HG03575 (cell line): ENCODE results near the gene CRYBG2.
A peak's percentile ranks its signal among the peaks of the same experiment; 100 is the strongest.
"Not testable (repeated sequence)": the region's sequence is repeated elsewhere in the genome, so short reads cannot be mapped to it uniquely, and the experiment has no call there.

Experiments used
- ATAC-seq: cut with Tn5 transposase; IDR thresholded peaks from one replicate; pipeline ENCODE4 v1.9.1; 2021; ENCODE audit not compliant: unreplicated experiment, insufficient number of reproducible peaks, low FRiP score; ENCODE audit errors: extremely low read depth

CRYBG2 gene

DNA sequence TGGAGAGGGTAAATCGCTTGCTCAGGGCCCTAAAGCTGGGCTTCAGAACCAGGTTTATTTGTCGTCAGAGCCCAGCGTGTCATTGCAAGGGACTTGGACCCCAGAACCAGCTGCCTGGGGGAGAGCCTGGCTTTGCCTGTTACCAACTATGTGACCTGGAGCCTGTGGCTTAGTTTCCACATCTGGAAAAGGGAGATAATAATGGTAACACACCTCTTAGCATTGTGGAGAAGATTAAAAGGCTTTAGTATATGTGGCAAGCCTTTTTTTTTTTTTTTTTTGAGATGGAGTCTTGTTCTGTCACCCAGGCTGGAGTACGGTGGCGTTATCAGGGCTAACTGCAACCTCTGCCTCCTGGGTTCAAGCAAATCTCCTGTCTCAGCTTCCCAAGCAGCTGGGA is 23.7 kb downstream of the CRYBG2 start:
- ATAC-seq = no peak

DNA sequence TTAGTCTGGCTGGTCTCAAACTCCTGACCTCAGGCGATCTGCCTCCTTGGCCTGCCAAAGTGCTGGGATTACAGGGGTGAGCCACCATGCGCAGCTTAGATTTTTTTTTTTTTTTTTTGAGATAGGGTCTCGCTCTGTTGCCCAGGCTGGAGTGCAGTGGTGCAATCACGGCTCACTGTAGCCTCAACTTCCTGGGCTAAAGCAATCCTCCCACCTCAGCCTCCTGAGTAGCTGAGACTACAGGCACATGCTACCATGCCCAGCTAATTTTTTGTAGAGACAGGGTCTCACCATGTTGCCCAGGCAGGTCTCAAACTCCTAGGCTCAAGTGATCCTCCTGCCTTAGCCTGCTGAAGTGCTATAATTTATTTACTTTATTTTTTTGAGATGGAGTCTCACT is 24.6 kb downstream of the CRYBG2 start:
- ATAC-seq = not testable (repeated sequence)

DNA sequence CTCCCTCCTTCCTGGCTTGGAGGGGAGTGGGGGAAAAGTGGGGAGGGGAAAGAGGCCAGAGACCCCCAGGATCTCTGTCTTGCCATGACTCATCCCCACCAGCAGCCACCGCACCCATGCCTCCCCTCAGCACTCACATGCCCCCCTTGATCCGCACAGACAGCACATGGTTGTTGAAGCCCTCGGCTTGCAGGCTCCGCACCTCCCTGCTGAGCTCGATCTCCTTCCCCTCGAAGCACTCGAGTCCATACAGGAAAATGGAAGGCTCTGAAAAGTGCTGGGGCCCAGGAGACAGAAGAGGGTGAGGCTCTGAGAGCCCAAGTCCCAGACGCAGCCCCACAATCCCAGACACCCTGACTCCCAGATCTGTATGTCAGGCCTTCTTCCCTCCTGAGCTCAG is 25.3 kb downstream of the CRYBG2 start:
- ATAC-seq = no peak

DNA sequence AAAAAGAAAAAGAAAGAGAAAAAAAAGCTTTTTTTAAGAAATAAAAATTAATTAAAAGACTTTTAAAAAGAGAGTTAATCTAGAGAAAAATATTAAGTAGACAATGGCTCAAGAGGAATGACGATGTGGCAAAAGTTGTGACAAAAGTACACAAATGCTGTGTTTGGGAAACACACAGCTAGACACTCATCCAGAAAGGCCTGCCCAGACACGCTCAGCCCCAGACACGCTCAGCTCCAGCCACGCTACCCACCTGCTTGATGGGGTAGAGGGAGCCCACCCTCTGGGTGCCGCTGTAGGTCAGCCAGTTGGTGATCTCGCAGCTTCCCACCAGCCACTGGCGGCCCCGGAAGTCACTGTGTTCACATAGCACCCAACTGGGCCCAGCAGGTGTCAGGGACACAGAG is 26.0 kb downstream of the CRYBG2 start:
- no peak for ATAC-seq

DNA sequence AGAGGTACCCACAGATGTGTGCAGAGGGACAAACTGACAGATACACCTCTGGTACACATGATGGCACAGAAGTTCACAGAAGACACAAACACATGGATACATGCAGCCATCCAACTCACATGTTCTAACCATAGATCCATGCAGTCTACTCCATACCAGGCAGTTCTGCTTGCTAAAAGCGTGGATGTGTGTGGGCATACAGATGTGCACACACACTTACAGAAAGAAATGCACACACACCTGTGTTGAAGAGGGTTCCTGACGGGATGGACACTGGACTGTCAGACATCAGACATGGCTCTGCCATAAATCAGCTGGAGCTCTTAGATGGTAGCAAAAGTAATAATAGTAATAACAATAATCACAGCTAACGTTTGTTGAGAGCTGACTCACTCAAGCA is 29.4 kb downstream of the CRYBG2 start:
- no peak for ATAC-seq

DNA sequence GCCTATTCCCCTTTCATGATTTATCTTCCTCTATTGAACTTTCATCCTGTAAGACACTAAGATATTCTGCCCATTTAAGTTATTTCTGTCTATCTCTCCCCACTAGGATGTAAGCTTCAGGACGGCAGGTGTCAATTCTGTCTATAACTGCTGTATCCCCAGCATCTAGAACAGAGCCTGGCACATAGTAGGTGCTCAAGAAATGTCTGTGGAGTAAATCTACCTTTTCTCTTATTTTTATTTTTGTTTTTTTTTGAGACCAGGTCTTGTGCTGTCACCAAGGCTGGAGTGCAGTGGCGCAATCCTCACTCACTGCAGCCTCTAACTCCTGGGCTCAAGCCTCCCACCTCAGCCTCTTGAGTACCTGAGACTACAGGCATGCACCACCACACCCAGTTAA is 30.5 kb downstream of the CRYBG2 start:
- ATAC-seq = no peak

DNA sequence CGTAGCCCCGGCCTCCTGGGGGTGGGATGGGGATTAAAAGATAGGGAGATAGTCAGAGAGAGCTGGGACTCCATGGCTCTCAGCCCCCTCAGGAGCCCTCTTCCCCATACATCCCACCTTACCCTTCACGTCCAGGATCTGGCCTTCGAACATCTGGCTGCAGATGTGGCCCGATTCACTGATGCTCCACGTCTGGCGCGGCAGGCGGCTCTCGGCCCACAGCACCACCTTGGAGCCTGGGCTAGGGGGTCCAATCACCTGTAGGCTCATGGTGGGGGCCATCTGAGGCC is 31.9 kb downstream of the CRYBG2 start:
- no peak for ATAC-seq

DNA sequence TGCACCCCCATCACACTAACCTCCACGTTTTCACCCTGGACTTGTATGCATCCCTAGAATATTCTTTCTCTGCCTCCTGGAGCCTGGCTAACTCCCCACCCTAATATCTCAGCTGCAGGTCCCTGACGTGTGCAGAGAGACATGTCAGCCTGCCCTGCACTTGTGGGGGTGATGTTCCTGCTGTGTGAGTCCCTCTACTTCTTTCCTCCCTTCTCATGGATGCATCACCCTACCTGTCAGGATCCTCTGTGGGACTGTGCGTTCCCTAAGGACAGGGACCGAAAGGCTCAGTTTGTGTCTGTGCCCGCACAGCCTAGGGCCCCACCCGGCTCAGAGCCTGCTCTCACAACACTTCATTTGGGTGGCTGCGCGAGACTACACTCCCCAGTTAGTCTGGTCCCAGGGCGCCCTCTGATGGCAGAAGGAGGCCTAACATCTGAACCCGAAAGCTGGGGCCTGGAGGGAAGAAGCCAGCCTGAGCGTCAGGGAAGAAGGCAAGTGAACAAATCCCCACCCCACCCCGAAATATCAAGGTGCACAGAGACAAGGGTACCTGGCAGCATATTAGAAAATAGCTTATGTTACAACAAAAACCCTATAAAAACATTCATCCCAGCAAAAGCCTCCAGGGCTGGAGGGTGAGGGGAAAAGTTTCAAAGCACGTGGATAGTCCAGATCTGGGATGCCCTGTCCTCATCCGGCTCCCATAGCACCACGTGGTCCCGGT is 32.5 kb downstream of the CRYBG2 start:
- no peak for ATAC-seq

DNA sequence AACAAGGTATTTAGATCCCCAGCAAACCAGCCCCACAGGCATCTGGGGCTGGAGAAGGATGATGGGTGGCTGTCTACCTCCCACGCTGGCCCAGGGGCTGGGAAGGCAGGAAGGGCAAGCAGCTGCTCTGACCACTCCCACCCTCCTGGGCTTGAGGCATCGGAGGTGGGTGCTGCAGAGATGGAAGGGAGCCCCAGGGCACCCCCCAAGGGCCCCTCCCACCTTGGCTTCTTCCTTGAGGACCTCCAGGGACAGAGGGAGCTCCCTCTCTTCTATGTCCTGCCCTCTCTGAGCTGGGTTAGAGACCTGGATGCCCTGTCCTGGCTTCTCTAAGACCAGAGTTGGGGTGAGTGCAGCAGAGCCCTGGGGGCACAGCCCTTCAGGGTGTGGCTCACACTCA is 33.0 kb downstream of the CRYBG2 start:
- ATAC-seq = no peak

DNA sequence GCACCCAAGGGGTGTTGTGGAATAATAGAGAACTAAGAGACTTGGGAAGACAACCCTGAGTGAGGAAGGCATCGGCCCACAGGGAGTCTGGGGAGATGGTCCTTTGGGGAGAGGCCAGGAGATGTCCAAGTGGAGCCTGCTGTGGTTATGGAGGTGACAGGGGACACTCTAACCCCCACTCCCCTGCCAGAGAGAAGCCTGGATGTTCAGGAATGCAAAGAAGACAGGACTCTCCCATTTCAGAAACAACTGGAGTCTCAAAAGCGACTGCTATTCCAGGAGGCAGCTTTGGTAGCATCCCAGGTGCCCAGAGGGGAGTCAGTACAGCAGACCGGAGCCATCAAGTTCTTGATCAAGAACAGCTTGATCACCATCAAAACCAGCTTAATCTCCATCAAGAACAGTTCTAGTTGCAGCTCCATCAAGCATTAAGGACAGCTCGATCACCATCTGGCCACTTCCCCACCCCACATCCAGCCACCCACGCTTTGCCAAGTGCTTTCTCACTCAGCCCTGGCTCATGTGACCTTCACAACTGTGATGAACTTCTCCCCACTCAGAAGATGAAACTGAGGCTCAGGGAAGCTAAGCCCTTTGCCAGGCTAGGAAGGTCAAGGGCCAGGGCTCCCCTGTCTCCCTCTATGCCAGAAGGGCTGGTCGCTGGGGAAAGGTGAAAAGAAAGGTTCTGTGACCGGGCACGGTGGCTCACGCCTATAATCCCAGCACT is 35.4 kb downstream of the CRYBG2 start:
- ATAC-seq = no peak

DNA sequence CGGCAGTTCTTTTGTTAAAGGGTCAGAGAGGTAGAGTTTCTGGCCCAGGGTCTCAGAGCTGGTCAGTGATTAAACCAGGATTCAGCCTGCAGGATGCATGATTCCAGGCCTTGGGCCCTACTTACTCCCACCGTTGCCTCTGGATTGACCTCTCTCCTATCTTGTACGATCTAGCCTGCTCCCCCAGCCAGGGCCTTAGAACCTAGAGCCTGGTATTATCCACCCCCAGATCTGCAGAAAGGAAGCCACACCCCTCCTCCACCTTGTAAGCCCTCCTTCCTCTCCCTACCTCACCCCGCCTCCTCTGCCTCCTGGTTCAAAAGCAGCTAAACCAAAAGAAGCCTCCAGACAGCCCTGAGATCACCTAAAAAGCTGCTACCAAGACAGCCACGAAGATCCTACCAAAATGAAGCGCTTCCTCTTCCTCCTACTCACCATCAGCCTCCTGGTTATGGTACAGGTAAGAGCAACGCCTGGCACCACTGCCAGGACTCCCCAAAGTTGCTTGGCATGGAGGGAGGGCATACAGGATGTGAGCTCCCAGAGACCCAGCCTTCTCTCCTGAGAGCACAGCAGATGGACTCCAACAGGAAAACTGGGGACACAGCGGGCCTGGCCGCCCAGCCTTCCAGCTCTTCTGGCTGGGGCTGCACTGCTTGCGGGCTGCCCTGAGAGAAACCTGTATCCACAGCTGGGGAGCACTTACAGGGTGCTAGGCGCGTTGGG is 36.2 kb downstream of the CRYBG2 start, which contains the start of gene CD52:
Gene CD52, plus strand, starts transcription at position 347 of the 726 bp plus-strand sequence. Its CDS starts 60 bp downstream, at position 407.
- ATAC-seq = no peak

DNA sequence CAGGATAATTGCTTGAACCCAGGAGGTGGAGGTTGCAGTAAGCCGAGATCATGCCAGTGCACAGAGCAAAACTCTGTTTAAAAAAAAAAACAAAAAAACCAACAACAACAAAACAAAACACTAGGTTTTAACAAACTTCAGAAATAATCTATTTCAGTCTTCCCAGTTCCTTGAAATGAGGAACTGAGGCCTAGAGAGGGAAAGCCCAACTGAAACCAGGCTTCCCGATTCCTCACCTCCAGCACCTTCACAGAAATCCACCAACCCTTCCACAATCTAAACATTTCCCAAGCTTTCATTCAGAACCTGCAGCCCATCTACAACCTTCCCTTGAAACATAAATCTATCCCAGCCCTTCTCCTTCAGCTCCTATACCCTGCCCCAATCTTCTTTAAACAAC is 36.8 kb downstream of the CRYBG2 start:
- no peak for ATAC-seq

DNA sequence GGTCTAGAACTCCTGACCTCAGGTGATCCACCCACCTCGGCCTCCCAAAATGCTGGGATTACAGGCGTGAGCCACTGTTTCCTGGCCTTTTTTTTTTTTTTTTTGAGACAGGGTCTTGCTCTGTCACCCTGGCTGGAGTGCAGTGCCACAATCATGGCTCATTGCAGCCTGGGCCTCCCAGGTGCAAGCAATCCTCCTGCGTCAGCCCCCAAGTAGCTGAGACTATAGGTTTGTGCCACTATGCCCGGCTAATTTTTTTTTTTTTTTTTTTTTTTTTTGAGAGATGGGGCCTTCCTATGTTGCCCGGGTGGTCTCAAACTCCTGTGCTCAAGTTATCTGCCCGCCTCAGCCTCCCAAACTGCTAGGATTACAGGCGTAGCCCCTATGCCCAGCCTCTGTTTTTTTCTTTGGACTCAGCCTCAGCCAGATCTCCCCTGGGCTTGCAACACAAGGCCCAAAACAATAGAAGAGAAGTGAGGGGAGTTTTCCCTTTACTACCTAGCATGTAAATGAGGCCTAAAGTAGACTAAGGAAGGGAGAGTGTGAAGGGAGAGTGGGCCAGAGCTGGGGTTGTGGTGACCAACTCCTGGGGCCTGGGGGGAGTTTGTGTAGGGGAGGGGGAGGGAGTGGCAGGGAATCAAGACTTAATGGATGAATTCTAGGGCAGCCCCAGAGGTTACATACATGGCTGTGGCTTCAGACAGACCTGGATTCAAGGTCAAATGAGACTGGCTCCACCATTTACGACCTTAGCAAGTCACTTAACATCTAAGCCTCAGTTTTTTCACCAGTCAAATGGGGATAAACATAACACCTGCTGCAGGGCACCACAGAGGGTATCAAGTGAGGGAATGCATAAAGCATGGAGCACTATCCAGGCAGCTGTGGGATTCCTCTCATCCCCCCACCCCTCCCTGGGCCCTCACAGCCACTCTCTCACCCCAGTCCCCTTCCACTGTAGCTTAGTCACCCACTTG is 37.8 kb downstream of the CRYBG2 start:
- no peak for ATAC-seq

DNA sequence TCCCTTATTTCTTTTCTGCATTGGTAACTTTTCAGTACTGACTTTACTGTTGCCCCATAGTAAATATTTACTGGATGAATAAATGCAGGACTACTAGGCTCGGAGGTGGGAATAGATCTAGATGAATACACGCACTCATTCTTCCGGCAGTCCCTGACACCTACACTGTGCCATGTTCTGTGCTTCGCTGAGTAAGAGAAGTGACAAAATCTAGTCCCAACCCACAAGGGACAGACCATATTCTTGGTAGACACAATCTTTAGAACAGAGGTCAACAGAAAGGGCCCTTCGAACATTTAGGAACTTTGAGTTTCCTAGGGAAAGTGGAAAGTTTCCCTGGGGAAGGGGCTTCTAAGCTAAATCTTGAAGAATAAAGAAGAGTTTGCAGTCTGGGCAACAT is 39.4 kb downstream of the CRYBG2 start:
- no peak for ATAC-seq

DNA sequence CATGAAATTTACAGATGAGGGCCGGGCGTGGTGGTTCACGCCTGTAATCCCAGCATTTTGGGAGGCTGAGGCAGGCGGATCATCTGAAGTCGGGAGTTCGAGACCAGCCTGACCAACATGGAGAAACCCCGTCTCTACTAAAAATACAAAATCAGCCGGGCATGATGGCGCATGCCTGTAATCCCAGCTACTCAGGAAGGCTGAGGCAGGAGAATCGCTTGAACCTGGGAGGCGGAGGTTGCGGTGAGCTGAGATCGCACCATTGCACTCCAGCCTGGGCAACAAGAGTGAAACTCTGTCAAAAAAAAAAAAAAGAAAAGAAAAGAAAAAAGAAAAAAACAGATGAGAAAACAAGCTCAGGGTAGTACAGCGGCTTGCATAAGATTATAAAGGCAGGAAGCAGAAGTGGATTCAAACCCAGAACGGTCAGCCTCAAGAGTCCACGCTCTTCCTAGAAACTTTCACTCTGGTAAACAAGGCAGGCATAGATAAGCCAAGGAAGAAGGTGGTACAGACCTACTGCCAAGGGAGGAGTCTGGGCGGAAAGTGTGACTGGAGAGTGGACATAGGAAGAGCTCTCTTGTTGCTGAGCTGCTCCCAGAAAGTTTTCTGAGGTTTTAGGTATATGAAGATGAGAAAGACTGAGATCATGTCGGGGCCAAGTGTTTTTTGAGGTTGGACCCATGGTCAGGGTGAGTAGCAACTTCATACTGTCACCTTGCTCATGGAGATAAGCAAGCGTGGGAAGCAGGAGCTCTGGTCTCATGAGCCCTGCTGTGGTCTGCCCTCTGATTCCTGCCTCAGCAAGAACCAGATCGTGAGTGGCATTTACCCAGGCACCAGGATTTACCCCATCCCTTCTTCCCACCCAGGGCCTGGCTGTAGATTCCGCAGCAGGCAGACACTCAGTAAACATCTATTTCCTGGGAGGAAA is 45.7 kb downstream of the CRYBG2 start:
- ATAC-seq = not testable (repeated sequence)

DNA sequence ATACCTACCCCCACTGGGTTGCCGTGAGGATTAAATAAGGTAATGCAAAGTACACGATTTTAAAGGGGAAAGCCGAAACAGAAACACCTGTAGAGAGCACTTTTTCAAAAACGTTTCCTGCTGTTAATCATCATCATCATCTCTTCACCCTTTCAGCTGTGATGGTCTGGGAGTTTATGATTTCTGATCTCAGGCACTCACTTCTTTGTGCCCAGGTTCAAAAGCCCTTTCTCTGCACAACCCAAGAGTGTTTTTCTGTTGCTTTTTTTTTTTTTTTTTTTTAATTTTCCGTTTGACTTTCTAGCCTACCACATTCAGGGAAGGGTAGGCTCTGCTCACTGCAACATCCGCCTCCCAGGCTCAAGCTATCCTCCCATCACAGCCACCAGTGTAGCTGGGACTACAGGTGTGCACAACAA is 46.6 kb downstream of the CRYBG2 start:
- ATAC-seq = no peak

DNA sequence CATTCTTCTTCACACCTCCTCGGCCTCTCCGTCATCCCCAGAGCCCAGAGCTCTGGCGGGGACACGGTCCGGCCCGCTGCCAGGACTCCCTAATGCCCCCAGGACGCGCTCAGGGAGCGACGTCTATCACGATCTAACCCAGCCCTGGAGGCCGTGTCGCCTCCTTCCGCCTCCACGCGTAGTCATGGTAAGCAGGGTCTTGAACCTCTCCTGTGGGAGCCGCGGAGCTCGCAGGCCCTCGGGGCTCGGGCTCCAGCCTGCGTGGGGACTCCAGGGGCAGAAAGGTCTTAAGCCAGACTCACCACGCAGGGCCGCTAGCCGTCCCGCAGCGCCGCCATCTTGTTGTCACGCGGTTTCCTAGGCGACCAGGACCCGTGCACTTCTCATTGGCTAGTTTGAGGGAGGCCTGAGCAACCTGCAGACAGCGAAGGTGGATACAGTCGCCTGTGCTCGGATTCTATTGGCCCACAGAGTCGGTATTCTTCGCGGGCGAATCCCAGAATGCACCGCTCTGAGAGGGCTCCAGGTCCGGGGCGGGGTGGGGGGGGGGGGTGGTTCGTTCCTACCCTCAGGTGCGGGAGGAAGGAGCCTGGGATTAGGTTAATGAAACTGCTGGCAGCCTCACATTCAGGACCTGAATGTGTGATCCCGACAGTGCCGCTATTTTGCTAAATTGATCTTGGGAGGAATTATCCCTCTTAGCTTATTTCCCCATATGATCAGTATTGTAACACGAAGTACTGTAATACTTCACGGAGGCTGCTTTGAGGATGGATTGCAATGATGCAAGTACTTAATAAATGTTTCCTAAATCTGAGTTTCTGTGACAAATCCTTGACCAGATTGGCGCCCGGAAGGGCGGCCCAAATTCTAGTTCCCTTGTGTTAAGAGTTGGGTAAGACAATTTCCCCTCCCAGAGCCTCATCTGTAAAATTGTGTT is 47.4 kb downstream of the CRYBG2 start, which contains the start of gene UBXN11:
Gene UBXN11, minus strand, starts transcription at position 347 of the 940 bp plus-strand sequence. CDS start 3,753 bp downstream, outside the sequence.
- peak; percentile 56 for ATAC-seq
